Aorta (tissue), 5 donors: ENCODE measurements around the gene SHTN1. TPM values are rescaled to one million over a fixed set of nuclear protein-coding genes. Genes with fewer than 3 reads are reported as not detected.

Experiments used
- ATAC-seq: fragments of 200-7000 bp; cut with Tn5 transposase; one replicate; pipeline ENCODE4 v1.9.1; 2022; ENCODE audit warnings: moderate library complexity; ENCODE audit not compliant: low FRiP score
- DNase-seq, 2 donors: peaks; one replicate each; pipeline ENCODE4 v3.0.0-alpha.2; 2020
- H3K27ac ChIP-seq, 2 donors: one replicate each; pipeline ENCODE4 v1.5.1; 2013; ENCODE audit warnings: low read length in 2 of 2, mild to moderate bottlenecking in 2 of 2, moderate library complexity in 2 of 2, control low read depth in 1 of 2, inconsistent platforms in 1 of 2, low read depth in 1 of 2
- H3K27me3 ChIP-seq, 2 donors: one replicate each; pipeline ENCODE4 v1.6.1; 2013; ENCODE audit warnings: control low read depth in 1 of 2, low read length in 1 of 2, mild to moderate bottlenecking in 1 of 2, moderate library complexity in 1 of 2; ENCODE audit not compliant: insufficient read depth in 2 of 2, control insufficient read depth in 1 of 2
- H3K36me3 ChIP-seq, 2 donors: one replicate each; pipeline ENCODE4 v1.6.1; 2013; ENCODE audit warnings: control low read depth in 1 of 2, low read length in 1 of 2, mild to moderate bottlenecking in 1 of 2; ENCODE audit not compliant: insufficient read depth in 2 of 2, control insufficient read depth in 1 of 2
- H3K4me1 ChIP-seq, 2 donors: one replicate each; pipeline ENCODE4 v1.6.1; 2013; ENCODE audit warnings: low read length in 2 of 2, control low read depth in 1 of 2, mild to moderate bottlenecking in 1 of 2, moderate library complexity in 1 of 2; ENCODE audit not compliant: insufficient read depth in 2 of 2, control insufficient read depth in 1 of 2
- H3K4me3 ChIP-seq, 2 donors: one replicate each; pipeline ENCODE4 v1.5.1; 2013; ENCODE audit warnings: low read length in 2 of 2, control low read depth in 1 of 2, mild to moderate bottlenecking in 1 of 2
- H3K9me3 ChIP-seq: one replicate; pipeline ENCODE4 v1.6.1; 2013; ENCODE audit warnings: mild to moderate bottlenecking, low read length; ENCODE audit not compliant: control insufficient read depth
- WGBS, 2 donors: extraction: QIAGEN DNeasy Blood & Tissue Kit; methylation state at CpG; one replicate each; pipeline ENCODE4 v1.1.7; 2013; 5-methylcytosine and 5-hydroxymethylcytosine counted together
- intact Hi-C, 2 donors: fragments of 100-400 bp; cut with DNase I; formaldehyde crosslinking; loops; one replicate each; pipeline versions ENCODE4 v1.14.2 to v1.15.0; 2022
- polyA plus RNA-seq, 2 donors: library from polyadenylated mRNA; stranded (reverse); fragments of 200-250 nt; gene quantifications; one replicate each; pipeline ENCODE4 v1.2.3, GENCODE V29; 2013
- total RNA-seq, 2 donors: library from RNA; stranded (reverse); fragmentation: NEBNext Ultra II Directional; extraction: Animal tissue kit (Norgen Biotek cat#: 25700); gene quantifications; one replicate each; pipeline ENCODE4 v1.2.1, GENCODE V29; 2021
- donor health status: healthy with polysubstance abuse.
- donor health status: Bipolar disorder and iron deficiency.
- donor health status: DM: no; HTN: no; CAD: no.
- donor health status: DM: no; HTN: no; CAD: no.
- donor health status: DM: yes; HTN: yes; CAD: no.

SHTN1 gene
- total and polyA plus RNA-seq, 4 donors = 4.9 to 26.1 (median 16.0) TPM

- H3K4me3 ChIP-seq = no peak overlapping the region
- ATAC-seq (no peak), DNase-seq (no peak)
- H3K36me3 ChIP-seq = peaks cover 0 to 3% of the 10 kb centered on the region in 2 donors
- H3K4me1 ChIP-seq = peaks cover 0 to 2% of the 10 kb centered on the region in 2 donors
- H3K27ac ChIP-seq = no peak overlapping the region
- H3K27me3 ChIP-seq = no peaks in the 10 kb centered on the region
- intact Hi-C loops = no loop called here
- 87% methylated on average over 1 of the region's 1 CpG for WGBS, 2 donors
- no peaks in the 10 kb centered on the region for H3K9me3 ChIP-seq
These were observed 56.5 kb downstream of the SHTN1 start for GRCh38 chr10:116948530-116948870.

- DNase-seq = no peak
- no peak for ATAC-seq
- Histone ChIP-seq H3K27me3 (no peaks in the 10 kb centered on the region), H3K27ac (no peak overlapping the region), H3K4me1 (peaks cover 0 to 2% of the 10 kb centered on the region in 2 donors), H3K4me3 (no peak overlapping the region), H3K36me3 (peaks cover 0 to 3% of the 10 kb centered on the region in 2 donors), H3K9me3 (no peaks in the 10 kb centered on the region)
- 41 to 44% methylated on average over 2 of the region's 2 CpGs for WGBS, 2 donors
- intact Hi-C loops = no loop called here
These were observed 57.0 kb downstream of the SHTN1 start for GRCh38 chr10:116947841-116948529.

DNA sequence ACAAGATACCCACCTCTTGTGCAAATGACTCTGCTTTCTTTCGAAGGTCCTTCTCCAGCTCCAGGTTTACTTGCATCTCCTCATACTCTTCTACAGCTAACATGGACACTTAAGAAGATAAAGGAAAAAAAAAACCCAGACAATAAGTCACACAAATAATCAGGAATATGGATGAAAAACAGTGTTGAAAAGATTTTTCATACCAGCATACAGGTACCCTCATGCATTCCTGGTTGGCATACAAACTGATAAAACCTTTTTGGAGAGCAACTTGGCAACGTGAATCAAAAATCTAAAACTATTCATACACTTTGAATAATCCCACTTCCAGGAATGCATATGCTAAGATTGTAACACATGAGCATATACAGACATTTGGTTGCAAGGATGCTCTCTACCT lies 60.1 kb downstream of the SHTN1 start:
- intact Hi-C loops = no loop called here
- peaks cover 0 to 2% of the 10 kb centered on the region in 2 donors for H3K36me3 ChIP-seq
- no peaks in the 10 kb centered on the region for H3K9me3 ChIP-seq
- H3K4me1 ChIP-seq = peaks cover 0 to 2% of the 10 kb centered on the region in 2 donors
- no peak overlapping the region for H3K4me3 ChIP-seq
- H3K27me3 ChIP-seq = no peaks in the 10 kb centered on the region
- ATAC-seq = no peak
- 91 to 92% methylated on average over 2 of the region's 2 CpGs for WGBS, 2 donors
- no peak overlapping the region for H3K27ac ChIP-seq
- DNase-seq = no peak

- intact Hi-C loops = no loop called here
- 94% methylated on average over 6 of the region's 6 CpGs for WGBS, 2 donors
- ATAC-seq = no peak
- Histone ChIP-seq H3K27ac (no peak overlapping the region), H3K9me3 (no peaks in the 10 kb centered on the region), H3K36me3 (no peaks in the 10 kb centered on the region), H3K27me3 (no peaks in the 10 kb centered on the region), H3K4me3 (no peak overlapping the region), H3K4me1 (no peaks in the 10 kb centered on the region)
- no peak for DNase-seq
These were observed 73.2 kb downstream of the SHTN1 start for GRCh38 chr10:116931806-116932205.

GRCh38 chr10:116926426-116926825 lies 78.6 kb downstream of the SHTN1 start:
- H3K4me3 ChIP-seq = no peak overlapping the region
- H3K27ac ChIP-seq = no peak overlapping the region
- ATAC-seq = no peak
- no peaks in the 10 kb centered on the region for H3K4me1 ChIP-seq
- intact Hi-C loops = no loop called here
- no peak for DNase-seq
- no peaks in the 10 kb centered on the region for H3K9me3 ChIP-seq
- no peaks in the 10 kb centered on the region for H3K27me3 ChIP-seq
- H3K36me3 ChIP-seq = no peaks in the 10 kb centered on the region
- WGBS, 2 donors = 85 to 92% methylated on average over 3 of the region's 3 CpGs

- Histone ChIP-seq H3K4me1 (no peaks in the 10 kb centered on the region), H3K27ac (no peak overlapping the region), H3K27me3 (no peaks in the 10 kb centered on the region), H3K4me3 (no peak overlapping the region), H3K36me3 (peaks cover 0 to 5% of the 10 kb centered on the region in 2 donors), H3K9me3 (no peaks in the 10 kb centered on the region)
- WGBS, 2 donors = 93 to 97% methylated on average over 3 of the region's 3 CpGs
- intact Hi-C loops = no loop called here
- DNase-seq (no peak), ATAC-seq (no peak)
These were observed 79.9 kb downstream of the SHTN1 start for GRCh38 chr10:116925056-116925455.

GRCh38 chr10:116919706-116920105 lies 85.3 kb downstream of the SHTN1 start:
- no peak for DNase-seq

DNA sequence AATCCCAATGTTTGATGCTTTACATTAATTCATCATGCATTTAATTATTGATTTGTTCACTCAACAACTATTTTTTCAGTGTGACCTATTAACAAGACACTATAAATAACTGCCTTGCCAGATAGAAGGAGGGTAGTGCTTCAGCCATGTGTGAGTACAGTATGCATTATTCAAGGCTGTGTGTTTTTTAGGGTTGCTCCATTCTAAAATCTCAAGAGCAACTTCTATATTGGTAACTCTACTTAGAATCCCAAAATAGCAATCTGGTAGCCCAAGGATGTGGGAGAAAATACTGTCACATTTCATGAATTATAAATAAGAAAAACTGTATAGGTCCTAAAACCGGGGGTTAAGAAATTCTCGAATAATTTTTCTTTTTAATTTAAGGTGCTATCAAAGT lies 85.8 kb downstream of the SHTN1 start:
- Histone ChIP-seq H3K4me1 (no peaks in the 10 kb centered on the region), H3K9me3 (no peaks in the 10 kb centered on the region), H3K27ac (no peak overlapping the region), H3K36me3 (peaks cover 0 to 6% of the 10 kb centered on the region in 2 donors), H3K4me3 (no peak overlapping the region), H3K27me3 (no peaks in the 10 kb centered on the region)
- intact Hi-C loops = no loop called here
- ATAC-seq (no peak), DNase-seq (no peak)
- 77 to 83% methylated on average over 2 of the region's 2 CpGs for WGBS, 2 donors

More at GRCh38 chr10:116919706-116920105, 85.3 kb downstream of the SHTN1 start:
- Histone ChIP-seq H3K27me3 (no peaks in the 10 kb centered on the region), H3K27ac (no peak overlapping the region), H3K9me3 (no peaks in the 10 kb centered on the region), H3K4me3 (no peak overlapping the region), H3K4me1 (no peaks in the 10 kb centered on the region), H3K36me3 (peaks cover 0 to 6% of the 10 kb centered on the region in 2 donors)
- intact Hi-C loops = no loop called here
- WGBS, 2 donors = 48 to 49% methylated on average over 2 of the region's 2 CpGs
- no peak for ATAC-seq

DNA sequence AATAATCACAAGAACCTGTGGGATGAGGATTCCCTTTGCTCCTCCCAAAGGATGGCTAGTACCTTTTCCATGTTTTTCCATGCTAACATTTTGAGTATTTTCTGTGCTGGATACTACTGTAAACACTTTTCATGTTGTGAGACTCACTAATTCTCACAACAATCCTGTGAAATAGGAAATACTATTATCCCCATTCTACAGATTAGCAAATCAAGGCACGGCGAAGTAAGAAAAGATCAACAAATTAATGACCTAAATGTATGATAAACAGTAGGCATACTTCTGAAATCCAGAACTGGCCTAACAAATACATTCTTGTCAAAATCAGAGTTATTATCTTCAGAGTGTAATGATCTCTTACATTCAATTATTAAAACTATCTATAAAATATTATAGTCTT lies 86.4 kb downstream of the SHTN1 start:
- WGBS, 2 donors = 97 to 100% methylated on average over 2 of the region's 2 CpGs
- ATAC-seq (no peak), DNase-seq (no peak)
- intact Hi-C loops = no loop called here
- Histone ChIP-seq H3K27ac (no peak overlapping the region), H3K27me3 (no peaks in the 10 kb centered on the region), H3K4me1 (no peaks in the 10 kb centered on the region), H3K9me3 (no peaks in the 10 kb centered on the region), H3K4me3 (no peak overlapping the region), H3K36me3 (peaks cover 0 to 6% of the 10 kb centered on the region in 2 donors)
